Rectal smooth muscle tissue (tissue), 1 donor: ENCODE data around the gene GRID1.
"Not testable (repeated sequence)": the region's sequence is repeated elsewhere in the genome, so short reads cannot be mapped to it uniquely, and the experiment has no call there.

Experiments
- H3K27ac ChIP-seq: one replicate; pipeline ENCODE4 v1.7.0; 2013; ENCODE audit warnings: low read depth, low read length, inconsistent platforms
- H3K27me3 ChIP-seq: one replicate; pipeline ENCODE4 v1.7.0; 2013; ENCODE audit warnings: low read length; ENCODE audit not compliant: control insufficient read depth, insufficient read depth
- H3K36me3 ChIP-seq: one replicate; pipeline ENCODE4 v1.7.0; 2013; ENCODE audit warnings: low read length; ENCODE audit not compliant: control insufficient read depth, insufficient read depth
- H3K4me1 ChIP-seq: one replicate; pipeline ENCODE4 v1.7.0; 2013; ENCODE audit warnings: low read length; ENCODE audit not compliant: control insufficient read depth, insufficient read depth
- H3K4me3 ChIP-seq: one replicate; pipeline ENCODE4 v1.7.0; 2013; ENCODE audit warnings: low read length
- H3K9ac ChIP-seq: one replicate; pipeline ENCODE4 v1.7.0; 2013; ENCODE audit warnings: low read length

Gene GRID1

DNA sequence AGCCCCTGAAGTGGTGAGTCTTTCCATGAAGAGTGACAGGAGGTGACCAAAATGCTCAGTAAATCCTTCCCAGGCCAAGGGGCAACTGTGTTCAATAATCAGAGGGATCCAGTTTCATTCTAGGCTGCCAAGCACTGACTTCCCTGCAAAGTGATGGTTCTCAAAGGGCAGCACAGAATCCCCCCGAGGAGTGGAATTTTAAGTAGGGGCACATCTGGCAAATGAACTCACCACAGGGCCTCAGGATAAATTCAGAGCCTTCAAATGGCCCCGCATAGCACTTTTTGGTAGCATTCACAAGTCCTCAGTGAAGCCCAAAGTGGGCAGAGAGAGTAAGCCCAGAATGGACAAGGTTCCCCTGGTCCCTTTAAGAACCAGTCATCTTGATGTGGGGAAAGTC lies 602.5 kb downstream of the GRID1 start:
- Histone ChIP-seq H3K9ac (no peak overlapping the region), H3K27ac (no peak overlapping the region), H3K4me3 (no peak overlapping the region), H3K27me3 (no peaks in the 10 kb centered on the region), H3K4me1 (no peaks in the 10 kb centered on the region), H3K36me3 (no peaks in the 10 kb centered on the region)

DNA sequence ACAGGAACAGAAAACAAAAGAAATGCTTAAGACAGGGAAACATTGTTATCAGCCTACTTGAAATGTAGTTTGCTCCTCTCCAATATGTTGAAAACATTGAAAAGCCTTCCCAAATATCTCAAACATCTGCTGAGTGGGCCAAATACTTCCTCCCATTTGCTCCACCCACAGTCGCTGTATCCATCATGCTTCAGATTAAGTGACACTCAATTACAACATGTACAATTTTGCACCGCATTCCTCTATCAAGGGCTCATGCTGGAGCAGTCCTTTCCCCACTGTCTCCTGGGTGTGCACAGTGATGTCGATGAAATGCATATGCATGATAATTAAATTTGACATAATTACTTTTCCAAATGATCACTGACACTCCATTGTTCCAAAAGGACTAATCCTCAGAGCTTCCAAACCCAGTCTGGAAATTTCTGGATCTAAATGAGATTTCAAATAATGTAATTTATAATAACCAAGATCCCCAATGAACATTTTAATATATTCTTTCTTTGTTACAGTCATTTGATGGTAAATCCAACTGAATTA lies 604.6 kb downstream of the GRID1 start:
- Histone ChIP-seq H3K9ac (no peak overlapping the region), H3K4me1 (no peaks in the 10 kb centered on the region), H3K27ac (no peak overlapping the region), H3K36me3 (no peaks in the 10 kb centered on the region), H3K27me3 (no peaks in the 10 kb centered on the region), H3K4me3 (no peak overlapping the region)

- Histone ChIP-seq H3K36me3 (no peaks in the 10 kb centered on the region), H3K4me3 (no peak overlapping the region), H3K4me1 (no peaks in the 10 kb centered on the region), H3K9ac (no peak overlapping the region), H3K27me3 (no peaks in the 10 kb centered on the region), H3K27ac (no peak overlapping the region)
These were observed 624.8 kb downstream of the GRID1 start for GRCh38 chr10:85741626-85742300.

DNA sequence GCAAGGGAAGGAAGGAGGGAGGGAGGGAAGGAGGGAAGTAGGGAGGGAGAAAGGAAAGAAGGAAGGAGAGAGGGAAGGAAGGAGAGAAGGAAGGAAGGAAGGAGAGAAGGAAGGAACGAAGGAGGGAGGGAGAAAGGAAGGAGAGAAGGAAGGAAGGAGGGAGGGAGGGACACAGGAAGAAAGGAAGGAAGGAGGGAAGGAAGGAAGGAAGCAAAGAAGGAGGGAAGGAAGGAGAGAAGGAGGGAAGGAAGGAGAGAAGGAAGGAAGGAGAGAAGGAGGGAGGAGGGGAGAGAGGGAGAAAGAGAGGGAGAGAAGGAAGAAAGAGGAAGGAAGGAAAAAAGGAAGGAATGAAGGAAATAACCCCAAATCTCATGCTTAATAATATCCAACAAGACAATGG lies 630.6 kb downstream of the GRID1 start:
- Histone ChIP-seq H3K9ac (no peak overlapping the region), H3K4me1 (no peaks in the 10 kb centered on the region), H3K36me3 (no peaks in the 10 kb centered on the region), H3K27ac (no peak overlapping the region), H3K27me3 (no peaks in the 10 kb centered on the region), H3K4me3 (no peak overlapping the region)

GRCh38 chr10:85734791-85735190 lies 631.8 kb downstream of the GRID1 start:
- Histone ChIP-seq H3K4me1 (no peaks in the 10 kb centered on the region), H3K36me3 (no peaks in the 10 kb centered on the region), H3K27me3 (no peaks in the 10 kb centered on the region), H3K9ac (no peak overlapping the region), H3K4me3 (no peak overlapping the region), H3K27ac (no peak overlapping the region)

- Histone ChIP-seq H3K27ac (no peak overlapping the region), H3K4me1 (no peaks in the 10 kb centered on the region), H3K9ac (no peak overlapping the region), H3K27me3 (no peaks in the 10 kb centered on the region), H3K36me3 (no peaks in the 10 kb centered on the region), H3K4me3 (no peak overlapping the region)
These were observed 642.4 kb downstream of the GRID1 start for GRCh38 chr10:85724215-85724614.

GRCh38 chr10:85720931-85721590 lies 645.5 kb downstream of the GRID1 start:
- Histone ChIP-seq H3K9ac (no peak overlapping the region), H3K27ac (no peak overlapping the region), H3K4me1 (no peaks in the 10 kb centered on the region), H3K36me3 (no peaks in the 10 kb centered on the region), H3K27me3 (no peaks in the 10 kb centered on the region), H3K4me3 (no peak overlapping the region)

DNA sequence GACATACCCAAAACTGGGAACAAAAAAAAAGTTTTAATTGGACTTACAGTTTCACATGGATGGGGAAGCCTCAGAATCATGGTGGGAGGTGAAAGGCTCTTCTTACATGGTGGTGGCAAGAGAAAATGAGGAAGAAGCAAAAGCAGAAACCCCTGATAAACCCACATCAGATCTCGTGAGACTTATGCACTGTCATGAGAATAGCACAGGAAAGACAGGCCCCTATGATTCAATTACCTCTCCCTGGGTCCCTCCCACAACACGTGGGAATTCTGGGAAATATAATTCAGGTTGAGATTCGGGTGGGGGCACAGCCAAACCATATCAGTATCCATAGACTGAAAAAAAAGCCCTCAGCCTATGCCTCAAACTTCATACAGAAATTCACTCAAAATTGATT lies 647.2 kb downstream of the GRID1 start:
- Histone ChIP-seq H3K27ac (no peak overlapping the region), H3K4me3 (no peak overlapping the region), H3K36me3 (no peaks in the 10 kb centered on the region), H3K27me3 (no peaks in the 10 kb centered on the region), H3K4me1 (no peaks in the 10 kb centered on the region), H3K9ac (no peak overlapping the region)

DNA sequence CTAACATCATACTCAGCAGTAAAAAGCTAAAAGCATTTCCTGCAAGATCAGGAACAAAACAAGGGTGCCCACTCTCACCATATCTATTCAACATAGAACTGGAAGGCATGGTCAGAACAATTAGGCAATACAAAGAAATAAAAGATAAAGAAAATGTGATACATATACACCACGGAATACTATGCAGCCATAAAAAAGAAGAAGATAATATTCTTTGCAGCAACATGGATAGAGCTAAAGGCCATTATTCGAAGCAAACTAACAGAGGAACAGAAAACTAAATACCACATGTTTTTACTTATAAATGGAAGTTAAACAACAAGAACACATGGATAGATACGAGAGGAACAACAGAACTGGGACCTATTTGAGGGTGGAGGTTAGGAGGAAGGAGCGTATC lies 652.7 kb downstream of the GRID1 start:
- Histone ChIP-seq H3K9ac (no peak overlapping the region), H3K4me1 (no peaks in the 10 kb centered on the region), H3K36me3 (no peaks in the 10 kb centered on the region), H3K27me3 (no peaks in the 10 kb centered on the region), H3K4me3 (no peak overlapping the region), H3K27ac (no peak overlapping the region)

DNA sequence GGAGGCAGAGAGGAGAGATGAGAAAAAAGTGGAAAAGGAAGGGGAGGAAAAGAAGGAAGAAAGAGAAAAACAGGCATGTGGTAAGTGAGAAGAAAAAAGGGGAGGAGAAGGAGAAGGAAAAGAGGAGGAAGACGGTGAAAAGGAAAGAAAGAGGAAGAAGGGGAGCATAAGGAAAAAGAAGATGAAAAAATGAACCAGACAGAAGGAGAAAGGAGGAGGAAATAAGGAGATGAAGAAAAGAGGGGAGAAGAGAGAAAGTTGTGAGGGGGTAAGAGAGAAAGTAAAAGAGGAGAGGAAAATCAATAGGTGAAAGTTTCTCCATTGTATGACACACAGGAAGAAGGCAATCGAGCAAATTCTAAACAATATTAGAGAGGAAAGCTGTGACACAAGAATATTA lies 663.8 kb downstream of the GRID1 start:
- no peaks in the 10 kb centered on the region for H3K4me1 ChIP-seq
- H3K36me3 ChIP-seq = no peaks in the 10 kb centered on the region

GRCh38 chr10:85699066-85699465 lies 667.5 kb downstream of the GRID1 start:
- H3K36me3 ChIP-seq, H3K9ac ChIP-seq: not testable (repeated sequence)

More for the DNA sequence above, 663.8 kb downstream of the GRID1 start:
- no peak overlapping the region for H3K9ac ChIP-seq
- no peak overlapping the region for H3K4me3 ChIP-seq
- H3K27ac ChIP-seq = no peak overlapping the region
- H3K27me3 ChIP-seq = no peaks in the 10 kb centered on the region

DNA sequence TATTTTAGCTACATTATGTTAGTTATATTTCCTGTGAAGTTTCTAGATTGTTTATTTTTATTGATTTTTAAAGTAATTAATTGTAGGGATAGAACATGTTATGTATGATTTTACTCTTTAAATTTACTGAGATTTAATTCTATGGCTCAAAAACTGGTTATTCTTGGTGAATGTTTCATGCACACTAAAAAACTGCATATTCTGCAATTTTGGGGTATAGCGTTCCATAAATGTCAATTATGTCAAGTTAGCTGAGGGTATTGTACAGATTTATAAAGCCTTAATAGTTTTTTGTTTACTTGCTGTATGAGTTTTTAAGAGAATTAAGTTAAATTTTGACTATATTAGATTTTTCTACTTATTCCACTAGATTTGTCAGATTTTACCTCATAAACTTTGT lies 669.7 kb downstream of the GRID1 start:
- no peaks in the 10 kb centered on the region for H3K36me3 ChIP-seq
- H3K4me1 ChIP-seq = no peaks in the 10 kb centered on the region
- no peak overlapping the region for H3K27ac ChIP-seq
- H3K4me3 ChIP-seq = no peak overlapping the region
- H3K9ac ChIP-seq = no peak overlapping the region
- no peaks in the 10 kb centered on the region for H3K27me3 ChIP-seq

More at GRCh38 chr10:85699066-85699465, 667.5 kb downstream of the GRID1 start:
- not testable (repeated sequence) for H3K4me3 ChIP-seq, H3K27ac ChIP-seq, H3K4me1 ChIP-seq, H3K27me3 ChIP-seq

DNA sequence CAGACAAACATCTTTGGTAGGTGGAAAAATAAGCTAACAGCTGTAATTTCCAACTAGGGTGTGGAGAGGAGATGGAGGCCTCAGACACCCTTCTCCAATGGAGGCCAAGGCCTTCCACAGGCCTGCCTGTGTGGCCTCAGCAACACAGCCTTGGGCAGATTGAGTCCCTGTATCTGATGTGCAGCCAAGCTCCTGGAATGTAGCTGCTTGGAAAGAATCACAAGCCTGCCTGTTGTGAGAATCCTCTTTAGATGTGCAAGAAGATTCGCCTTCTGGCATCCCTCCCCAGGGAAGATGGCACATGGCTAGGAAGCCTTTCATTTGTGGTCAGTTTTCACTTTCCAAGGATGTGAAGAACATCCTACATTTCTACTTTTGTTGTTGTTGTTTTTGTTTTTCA lies 684.0 kb downstream of the GRID1 start:
- no peak overlapping the region for H3K9ac ChIP-seq
- H3K36me3 ChIP-seq = no peaks in the 10 kb centered on the region
- H3K27ac ChIP-seq = no peak overlapping the region
- H3K4me1 ChIP-seq = no peaks in the 10 kb centered on the region
- no peak overlapping the region for H3K4me3 ChIP-seq
- no peaks in the 10 kb centered on the region for H3K27me3 ChIP-seq
